Measurements from ENCODE around the gene SIPA1L3. TPM values are rescaled to one million over a fixed set of nuclear protein-coding genes. Genes with fewer than 3 reads are reported as not detected.
A peak's percentile ranks its signal among the peaks of the same experiment; 100 is the strongest.

The SIPA1L3 gene
- total and polyA plus RNA-seq, 10 of the 15 experiments (the other 5 are each of a cell fraction or from before 2014, with no cell fraction given) = 0.24 to 66.2 (median 19.1) TPM

DNA sequence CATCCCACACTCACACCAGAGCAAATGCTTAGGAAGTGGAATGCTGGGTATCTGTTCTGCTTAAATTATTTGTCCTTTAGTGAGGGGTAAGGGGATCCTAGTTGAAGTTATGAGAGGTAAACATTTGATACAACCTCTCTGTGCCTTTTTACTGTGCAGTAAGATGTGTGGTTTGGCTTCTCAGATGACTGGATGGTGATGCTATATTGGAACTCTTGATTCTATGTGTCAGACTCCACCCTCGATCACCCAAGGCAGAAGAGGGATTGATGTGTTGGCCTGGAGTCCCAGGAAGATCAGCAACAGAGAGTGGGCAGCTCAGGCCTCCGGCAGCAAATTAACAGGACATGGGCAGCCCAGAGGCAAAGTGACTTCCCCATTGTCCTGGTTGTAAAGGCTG is 66.7 kb downstream of the SIPA1L3 start:
- no peak for FAIRE-seq
- H3K9ac ChIP-seq (ENCODE audit: control insufficient read depth, insufficient read depth, low read length) = no peak overlapping the region
- CTCF ChIA-PET = no interaction called here

DNA sequence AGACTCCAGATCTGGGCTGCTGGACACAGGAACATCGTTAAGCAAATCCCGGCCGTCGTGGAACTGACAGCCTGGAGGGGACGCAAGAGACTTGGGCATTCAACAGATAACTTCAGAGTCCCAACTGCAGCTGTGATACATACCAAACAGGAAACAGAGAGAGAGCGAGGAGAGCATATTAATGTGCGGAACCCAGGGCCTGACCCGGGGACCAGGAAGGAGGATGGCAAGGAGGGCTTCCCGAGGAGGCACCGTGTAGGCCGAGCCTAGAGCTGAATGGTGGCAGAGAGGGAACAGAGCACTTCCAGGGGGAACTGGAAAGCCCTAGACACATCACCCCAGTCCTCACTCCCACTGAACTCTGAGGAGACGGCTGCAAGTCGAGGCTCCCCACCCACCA is 68.1 kb downstream of the SIPA1L3 start:
- peaks cover 55% of the 10 kb centered on the region for H3K4me1 ChIP-seq (ENCODE audit: control insufficient read depth, insufficient read depth, low read length)
- no peak for DNase-seq (ENCODE audit: low read depth, low spot score)
- ChIA-PET SMC1A (ENCODE audit: uncharacterized antibody, unreplicated experiment) (interaction anchor here (0.9 to 6.9 kb wide), 5 partner anchors 11 to 68 kb away, joined by 3 to 47 read pairs (median 9); partner anchors contain the start of gene SIPA1L3), RAD21 (ENCODE audit: unreplicated experiment) (interaction anchor here (5.5 kb wide), 1 partner anchor 12 kb away, joined by 38 read pairs; no protein-coding TSS in a partner anchor), CTCF (interaction anchor here (0.5 to 2.2 kb wide), 2 partner anchors 12 to 17 kb away, joined by 3 to 6 read pairs; no protein-coding TSS in a partner anchor), POLR2A (interaction anchor here (0.9 to 4.4 kb wide), 2 partner anchors 13 to 46 kb away, joined by 3 to 47 read pairs; no protein-coding TSS in a partner anchor)
- no peak for ATAC-seq
- in situ Hi-C loops (cut with MboI) (loop anchor here (5.0 kb wide), 1 partner anchor 63 kb away; no protein-coding TSS in a partner anchor), intact Hi-C loops (cut with micrococcal nuclease; ENCODE audit: unreplicated experiment) (loop anchor here (5.0 kb wide), 1 partner anchor 48 kb away; no protein-coding TSS in a partner anchor)
- FAIRE-seq = peak; percentile 72
- H3K9ac ChIP-seq (ENCODE audit: control insufficient read depth, insufficient read depth, low read length) = peak overlapping the region; percentile 24
- peak overlapping the region; percentile 87 for H3K27ac ChIP-seq (ENCODE audit: control insufficient read depth, insufficient read depth)
- no peaks in the 10 kb centered on the region for H3K27me3 ChIP-seq (replicated peaks in 1 of 2; ENCODE audit: control insufficient read depth in 2 of 2, insufficient read depth in 2 of 2, low read length in 1 of 2)
- 63% methylated on average over 13 of the region's 13 CpGs for WGBS (ENCODE audit: insufficient coverage, insufficient replicate concordance, low lambda C conversion rate, missing lambda C conversion rate)
- H3K9me3 ChIP-seq (replicated peaks; ENCODE audit: control insufficient read depth, insufficient read depth, low read length) = peaks cover 11% of the 10 kb centered on the region
- no TSS peak for BruUV-seq (replicated peaks)
- H3K4me3 ChIP-seq = no peak overlapping the region
- peaks cover 1 to 2% of the 10 kb centered on the region in 2 experiments; a peak in 2 of 4 replicates for H3K36me3 ChIP-seq (ENCODE audit: control insufficient read depth in 2 of 2, insufficient read depth in 2 of 2, low read length in 1 of 2)
- no peak overlapping the region for H2AFZ ChIP-seq (ENCODE audit: control insufficient read depth, low read depth, low read length)
- H3K79me2 ChIP-seq (ENCODE audit: control insufficient read depth, insufficient read depth, low read length) = peaks cover 77% of the 10 kb centered on the region
- no peaks in the 10 kb centered on the region for H4K20me1 ChIP-seq (ENCODE audit: control insufficient read depth, insufficient read depth)
- peak overlapping the region; percentile 52 for H3K4me2 ChIP-seq (ENCODE audit: control insufficient read depth, insufficient read depth)
- TF ChIP-seq POU2F2 (IDR thresholded peaks at IDR 0.05; ENCODE audit: borderline replicate concordance, low read depth, low read length) = 0 out of 3 replicates have a peak, but pooled peaks have one; percentile 10
- TF ChIP-seq RAD21 (IDR thresholded peaks at IDR 0.05; ENCODE audit: insufficient read depth, low read depth, low read length) = peak; percentile 58
- TF ChIP-seq EED (IDR thresholded peaks at IDR 0.05; ENCODE audit: low read depth) = peak; percentile 59
- TF ChIP-seq, protein P1, sequence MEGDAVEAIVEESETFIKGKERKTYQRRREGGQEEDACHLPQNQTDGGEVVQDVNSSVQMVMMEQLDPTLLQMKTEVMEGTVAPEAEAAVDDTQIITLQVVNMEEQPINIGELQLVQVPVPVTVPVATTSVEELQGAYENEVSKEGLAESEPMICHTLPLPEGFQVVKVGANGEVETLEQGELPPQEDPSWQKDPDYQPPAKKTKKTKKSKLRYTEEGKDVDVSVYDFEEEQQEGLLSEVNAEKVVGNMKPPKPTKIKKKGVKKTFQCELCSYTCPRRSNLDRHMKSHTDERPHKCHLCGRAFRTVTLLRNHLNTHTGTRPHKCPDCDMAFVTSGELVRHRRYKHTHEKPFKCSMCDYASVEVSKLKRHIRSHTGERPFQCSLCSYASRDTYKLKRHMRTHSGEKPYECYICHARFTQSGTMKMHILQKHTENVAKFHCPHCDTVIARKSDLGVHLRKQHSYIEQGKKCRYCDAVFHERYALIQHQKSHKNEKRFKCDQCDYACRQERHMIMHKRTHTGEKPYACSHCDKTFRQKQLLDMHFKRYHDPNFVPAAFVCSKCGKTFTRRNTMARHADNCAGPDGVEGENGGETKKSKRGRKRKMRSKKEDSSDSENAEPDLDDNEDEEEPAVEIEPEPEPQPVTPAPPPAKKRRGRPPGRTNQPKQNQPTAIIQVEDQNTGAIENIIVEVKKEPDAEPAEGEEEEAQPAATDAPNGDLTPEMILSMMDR (IDR thresholded peaks at IDR 0.05 in 2 of 3, conservative IDR thresholded peaks at IDR 0.05 in 1 of 3; ENCODE audit: control insufficient read depth in 2 of 3, extremely low read depth in 1 of 3, insufficient read depth in 1 of 3, low read depth in 3 of 3, low read length in 3 of 3) = peak in 1 of 3 experiments; percentile 32; a peak in 1 of 6 replicates
- TF ChIP-seq MYC (IDR thresholded peaks at IDR 0.05; ENCODE audit: insufficient read depth, insufficient read length, insufficient replicate concordance, low read length, severe bottlenecking) = no peak
- 0 out of 2 replicates have a peak, but pooled peaks have one; percentile 3 for TF ChIP-seq TCF12 (IDR thresholded peaks at IDR 0.05; ENCODE audit: low read depth, low read length)
- no peak for TF ChIP-seq TCF7 (IDR thresholded peaks at IDR 0.05; ENCODE audit: borderline replicate concordance)
- no peak for TF ChIP-seq IKZF2 (IDR thresholded peaks at IDR 0.05)
- no peak for TF ChIP-seq ESRRA (IDR thresholded peaks at IDR 0.05; ENCODE audit: low read length)
- TF ChIP-seq SMC3 (IDR thresholded peaks at IDR 0.05; ENCODE audit: borderline replicate concordance, low read length) = no peak; the same call in 1 of the 2 replicates
- TF ChIP-seq SIX5 (IDR thresholded peaks at IDR 0.05; ENCODE audit: low read depth, low read length, severe bottlenecking) = no peak
- no peak for TF ChIP-seq KDM1A (IDR thresholded peaks at IDR 0.05; ENCODE audit: borderline replicate concordance)
- no peak for TF ChIP-seq HCFC1 (IDR thresholded peaks at IDR 0.05; ENCODE audit: low read length)
- TF ChIP-seq SMARCA5 (IDR thresholded peaks at IDR 0.05) = 0 out of 2 replicates have a peak, but pooled peaks have one; percentile 13
- TF ChIP-seq PAX8 (IDR thresholded peaks at IDR 0.05) = no peak
- no peak for TF ChIP-seq HDAC2 (IDR thresholded peaks at IDR 0.05)

More for the DNA sequence above, 66.7 kb downstream of the SIPA1L3 start:
- RAD21 ChIA-PET (ENCODE audit: unreplicated experiment) = no interaction called here
- POLR2A ChIA-PET = interaction anchor here (0.7 to 1.4 kb wide), 4 partner anchors 10 to 53 kb away, joined by 3 to 4 read pairs (median 4); no protein-coding TSS in a partner anchor
- Histone ChIP-seq H3K9me3 (replicated peaks; ENCODE audit: control insufficient read depth, insufficient read depth, low read length) (peaks cover 15% of the 10 kb centered on the region), H3K4me1 (ENCODE audit: control insufficient read depth, insufficient read depth, low read length) (peaks cover 48% of the 10 kb centered on the region), H3K4me3 (no peak overlapping the region), H4K20me1 (ENCODE audit: control insufficient read depth, insufficient read depth) (no peaks in the 10 kb centered on the region), H3K4me2 (ENCODE audit: control insufficient read depth, insufficient read depth) (peak overlapping the region; percentile 46; the same call in 1 of the 2 replicates), H3K27ac (ENCODE audit: control insufficient read depth, insufficient read depth) (peak overlapping the region; percentile 87), H3K36me3 (ENCODE audit: control insufficient read depth in 2 of 2, insufficient read depth in 2 of 2, low read length in 1 of 2) (peaks cover 1 to 2% of the 10 kb centered on the region in 2 experiments; a peak in 2 of 4 replicates), H2AFZ (ENCODE audit: control insufficient read depth, low read depth, low read length) (no peak overlapping the region), H3K27me3 (replicated peaks in 1 of 2; ENCODE audit: control insufficient read depth in 2 of 2, insufficient read depth in 2 of 2, low read length in 1 of 2) (no peaks in the 10 kb centered on the region), H3K79me2 (ENCODE audit: control insufficient read depth, insufficient read depth, low read length) (peaks cover 81% of the 10 kb centered on the region)
- BruUV-seq (replicated peaks) = no TSS peak
- intact Hi-C loops (cut with micrococcal nuclease; ENCODE audit: unreplicated experiment) (no loop called here), in situ Hi-C loops (cut with MboI) (no loop called here)
- peak; percentile 39 for ATAC-seq
- TF ChIP-seq ESRRA (IDR thresholded peaks at IDR 0.05; ENCODE audit: low read length) (no peak), RUNX3 (IDR thresholded peaks at IDR 0.05; ENCODE audit: low read length) (peak; percentile 60; the same call in 1 of the 2 replicates)
- DNase-seq (ENCODE audit: low read depth, low spot score) = no peak
- SMC1A ChIA-PET (ENCODE audit: uncharacterized antibody, unreplicated experiment) = interaction anchor here (2.6 to 3.5 kb wide), 2 partner anchors 10 to 66 kb away, joined by 7 to 16 read pairs; partner anchors contain the start of gene SIPA1L3
- 26% methylated on average over 2 of the region's 2 CpGs for WGBS (ENCODE audit: insufficient coverage, insufficient replicate concordance, low lambda C conversion rate, missing lambda C conversion rate)

Data from GM12878 (cell line).